Sigmoid colon (tissue), 4 donors: ENCODE results near the gene ABCB4.

Experiments used
- CTCF ChIP-seq, 4 experiments: fragments of 450-650 bp in 3 of 4; fragments of 200-600 bp in 1 of 4; IDR thresholded peaks; one replicate each; pipeline ENCODE4 v1.5.1; 2016 to 2019; ENCODE audit warnings: antibody characterized with exemption in 4 of 4, mild to moderate bottlenecking in 3 of 4, moderate library complexity in 2 of 4
- EP300 ChIP-seq, 4 donors: sonication (generic); formaldehyde crosslinking; IDR thresholded peaks; one replicate each; pipeline ENCODE4 v1.6.1; 2017; ENCODE audit warnings: antibody characterized with exemption in 4 of 4
- POLR2A ChIP-seq, 2 donors: fragments of 450-650 bp; IDR thresholded peaks; one replicate each; pipeline ENCODE4 v1.6.1; 2016; ENCODE audit warnings: antibody characterized with exemption in 2 of 2, mild to moderate bottlenecking in 2 of 2, moderate library complexity in 2 of 2

GRCh38 chr7:87452279-87452678 is 23.2 kb downstream of the ABCB4 start:
- TF ChIP-seq EP300 (IDR thresholded peaks at IDR 0.05) = no peak
- TF ChIP-seq CTCF (IDR thresholded peaks at IDR 0.05) = no peak
- TF ChIP-seq POLR2A (IDR thresholded peaks at IDR 0.05) = no peak
